PC-9 (cell line): Measurements from ENCODE around the gene RIMS3. TPM values are rescaled to one million over a fixed set of nuclear protein-coding genes. Genes with fewer than 3 reads are reported as not detected.

Experiments
- BruUV-seq: library from RNA; stranded (reverse); fragments of 400-500 nt; replicated peaks from 2 replicates; lab custom pipeline; 2021; lab: Mats Ljungman, UMichigan
- CTCF ChIA-PET: fragments of 300-600 bp; sonication (Branson Sonifier 250); formaldehyde crosslinking; loops from one replicate; lab custom pipeline; 2022; ENCODE audit warnings: antibody characterized with exemption; lab: Charles Lee
- POLR2A ChIA-PET: fragments of 300-600 bp; sonication (Branson Sonifier 250); formaldehyde crosslinking; loops from one replicate; lab custom pipeline; 2022; ENCODE audit warnings: antibody characterized with exemption; ENCODE audit not compliant: unreplicated experiment; lab: Charles Lee
- DNase-seq, 2 experiments: peaks; one replicate each; pipeline versions ENCODE4 v3.0.0 to v3.0.0-alpha.2; 2015 to 2022; ENCODE audit warnings: mixed read lengths in 1 of 2
- H2AFZ ChIP-seq: fragments of 200-600 bp; sonication (generic); 2 replicates; pipeline ENCODE4 v1.8.1; 2017; ENCODE audit warnings: antibody characterized with exemption
- H3F3A ChIP-seq: fragments of 200-600 bp; sonication (generic); 2 replicates; pipeline ENCODE4 v1.8.1; 2017; ENCODE audit warnings: antibody characterized with exemption, mild to moderate bottlenecking, low read depth; ENCODE audit not compliant: insufficient read depth
- H3K27ac ChIP-seq: fragments of 200-600 bp; sonication (generic); 2 replicates; pipeline ENCODE4 v1.6.1; 2016; ENCODE audit warnings: mixed run types
- H3K27me3 ChIP-seq: fragments of 200-600 bp; sonication (generic); 2 replicates; pipeline ENCODE4 v1.6.1; 2016; ENCODE audit warnings: low read depth, mixed run types; ENCODE audit not compliant: insufficient read depth
- H3K36me3 ChIP-seq: fragments of 200-600 bp; sonication (generic); 2 replicates; pipeline ENCODE4 v1.6.1; 2016; ENCODE audit warnings: low read depth, mixed run types
- H3K4me1 ChIP-seq: fragments of 200-600 bp; sonication (generic); replicated peaks from 2 replicates; pipeline ENCODE4 v1.6.1; 2016; ENCODE audit warnings: mixed run types; ENCODE audit not compliant: insufficient read depth
- H3K4me2 ChIP-seq: fragments of 200-600 bp; sonication (generic); 2 replicates; pipeline ENCODE4 v1.6.1; 2017; ENCODE audit warnings: mixed run types
- H3K4me3 ChIP-seq: fragments of 200-600 bp; sonication (generic); 2 replicates; pipeline ENCODE4 v1.6.1; 2016; ENCODE audit warnings: mixed run types
- H3K79me2 ChIP-seq: fragments of 200-600 bp; sonication (generic); 2 replicates; pipeline ENCODE4 v1.6.1; 2017; ENCODE audit warnings: low read depth, mixed run types
- H3K9me2 ChIP-seq: fragments of 200-600 bp; sonication (generic); 2 replicates; pipeline ENCODE4 v1.8.1; 2017; ENCODE audit warnings: mild to moderate bottlenecking; ENCODE audit not compliant: insufficient read depth
- H3K9me3 ChIP-seq: fragments of 200-600 bp; sonication (generic); 2 replicates; pipeline ENCODE4 v1.8.1; 2016; ENCODE audit warnings: low read depth; ENCODE audit not compliant: insufficient read depth
- H4K20me1 ChIP-seq: fragments of 200-600 bp; sonication (generic); 2 replicates; pipeline ENCODE4 v1.8.1; 2017; ENCODE audit not compliant: insufficient read depth
- CTCF ChIP-seq: fragments of 200-600 bp; sonication (generic); conservative IDR thresholded peaks from 2 replicates; pipeline ENCODE4 v1.6.1; 2017; ENCODE audit warnings: mixed run types, antibody characterized with exemption, mild to moderate bottlenecking, moderate library complexity
- EZH2 ChIP-seq: fragments of 200-600 bp; sonication (generic); IDR thresholded peaks from 2 replicates; pipeline ENCODE4 v1.8.0; 2017; ENCODE audit warnings: antibody characterized with exemption, low read depth
- intact Hi-C: fragments of 100-400 bp; cut with micrococcal nuclease; formaldehyde crosslinking; loops from one replicate; pipeline ENCODE4 v1.10.0; 2022; ENCODE audit not compliant: unreplicated experiment
- total RNA-seq: library from RNA; stranded (reverse); gene quantifications from 2 replicates; pipeline ENCODE4 v1.2.3, GENCODE V29; 2021

RIMS3 gene
- total RNA-seq, 1 experiment from 2014 or later: 12.9 TPM

- H3K9me2 ChIP-seq: no peaks in the 10 kb centered on the region
- H3K27me3 ChIP-seq: no peaks in the 10 kb centered on the region
- no peak for TF ChIP-seq EZH2
- H3K9me3 ChIP-seq: no peaks in the 10 kb centered on the region
- BruUV-seq: TSS peak; percentile 23
- peaks cover 22% of the 10 kb centered on the region for H3K4me1 ChIP-seq
- peak overlapping the region; percentile 95 for H3K27ac ChIP-seq
- H3F3A ChIP-seq: peaks cover 6% of the 10 kb centered on the region; the same call in 1 of the 2 replicates
- peak overlapping the region; percentile 94 for H2AFZ ChIP-seq
- H3K36me3 ChIP-seq: 0 out of 2 replicates have a peak, but pooled peaks cover 7% of the 10 kb centered on the region
- peaks cover 82% of the 10 kb centered on the region for H3K79me2 ChIP-seq
- intact Hi-C loops: loop anchor here (1.0 kb wide), 1 partner anchor 19 kb away; no protein-coding TSS in a partner anchor
- H3K4me3 ChIP-seq: peak overlapping the region; percentile 74
- 0 out of 2 replicates have a peak, but pooled peaks cover 9% of the 10 kb centered on the region for H4K20me1 ChIP-seq
- ChIA-PET POLR2A (interaction anchor here (0.6 to 1.6 kb wide), 6 partner anchors 11 to 492 kb away, joined by 3 to 22 read pairs (median 5); no protein-coding TSS in a partner anchor), CTCF (no interaction called here)
- H3K4me2 ChIP-seq: peak overlapping the region; percentile 90
- DNase-seq: no peak
These were observed 27.0 kb upstream of the RIMS3 start for GRCh38 chr1:40692429-40692895.

DNA sequence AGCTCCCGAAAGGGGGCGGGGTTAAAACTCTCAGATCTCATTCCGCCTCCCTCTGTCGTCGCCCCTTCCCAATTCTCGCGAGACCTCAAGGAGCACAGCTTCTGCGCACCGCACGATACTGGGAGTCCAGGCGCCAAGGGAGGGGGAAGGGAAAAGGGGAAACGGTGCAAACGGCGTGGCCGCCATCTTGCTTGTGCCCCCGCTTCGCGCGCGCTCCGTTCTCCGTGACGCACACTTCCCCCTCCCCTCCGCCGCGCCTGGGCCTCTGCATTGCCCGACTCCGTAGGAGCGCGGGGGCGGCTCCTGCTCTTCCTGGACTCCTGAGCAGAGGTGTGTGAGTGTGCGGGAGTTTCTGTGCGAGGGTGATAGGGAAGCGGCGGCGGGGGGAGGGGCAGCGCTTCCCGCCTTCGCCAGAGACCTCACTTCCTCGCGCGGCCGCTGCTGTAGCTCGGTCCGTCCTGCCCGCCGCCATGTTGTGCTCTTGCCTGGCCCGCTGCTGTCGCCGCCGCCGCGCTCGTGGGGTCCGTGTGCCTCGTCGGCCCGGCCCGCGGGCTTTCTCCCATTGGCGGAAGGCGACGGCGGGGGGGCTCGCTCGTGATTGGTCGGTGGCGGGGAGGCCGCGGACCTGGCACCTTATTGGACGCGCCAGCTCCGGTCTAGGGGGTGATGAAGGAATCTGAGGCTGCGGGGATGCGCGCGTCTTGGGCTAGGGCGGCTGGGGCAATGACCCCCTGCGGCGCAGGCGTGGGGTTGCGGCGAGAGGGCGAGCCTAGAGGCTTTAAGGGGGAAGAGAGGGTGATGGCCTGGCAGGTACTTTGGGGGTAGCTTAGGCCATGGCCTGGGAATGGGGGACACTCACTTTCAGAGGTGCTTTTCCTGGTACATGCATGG, 26.3 kb upstream of the RIMS3 start, which contains the start of gene NFYC:
TSS of gene NFYC (plus strand) at position 167 of the 891 bp plus-strand sequence. CDS start 47,140 bp downstream, outside the sequence.
- H3K27me3 ChIP-seq: no peaks in the 10 kb centered on the region
- no peaks in the 10 kb centered on the region for H3K9me3 ChIP-seq
- 0 out of 2 replicates have a peak, but pooled peaks cover 7% of the 10 kb centered on the region for H3K36me3 ChIP-seq
- H4K20me1 ChIP-seq: 0 out of 2 replicates have a peak, but pooled peaks cover 3% of the 10 kb centered on the region
- H3K4me3 ChIP-seq: peak within 1 kb of the TSS; percentile 74
- POLR2A ChIA-PET: interaction anchor here (0.5 to 1.6 kb wide), 21 partner anchors 12 to 491 kb away, joined by 3 to 22 read pairs (median 4); no protein-coding TSS in a partner anchor
- peaks cover 76% of the 10 kb centered on the region for H3K79me2 ChIP-seq
- intact Hi-C loops: loop anchor here (1.0 kb wide), 1 partner anchor 20 kb away; no protein-coding TSS in a partner anchor
- H3K4me2 ChIP-seq: peak within 1 kb of the TSS; percentile 90
- H3K4me1 ChIP-seq: peaks cover 22% of the 10 kb centered on the region
- TF ChIP-seq CTCF: no peak
- no peak for TF ChIP-seq EZH2
- no peaks in the 10 kb centered on the region for H3K9me2 ChIP-seq
- H3F3A ChIP-seq: peaks cover 6% of the 10 kb centered on the region; the same call in 1 of the 2 replicates
- BruUV-seq: no TSS peak
- peak; percentile 96 to 98 for DNase-seq
- H2AFZ ChIP-seq: peak within 1 kb of the TSS; percentile 94
- H3K27ac ChIP-seq: peak within 1 kb of the TSS; percentile 95
- CTCF ChIA-PET: interaction anchor here (0.6 kb wide), 3 partner anchors 16 to 353 kb away, joined by 3 to 4 read pairs (median 4); no protein-coding TSS in a partner anchor

- Histone ChIP-seq H3K4me2 (peak overlapping the region; percentile 90), H2AFZ (peak overlapping the region; percentile 66; the same call in 1 of the 2 replicates), H4K20me1 (0 out of 2 replicates have a peak, but pooled peaks cover 3% of the 10 kb centered on the region), H3K27ac (peak overlapping the region; percentile 95), H3F3A (peaks cover 6% of the 10 kb centered on the region; the same call in 1 of the 2 replicates), H3K79me2 (peaks cover 67% of the 10 kb centered on the region), H3K36me3 (no peaks in the 10 kb centered on the region), H3K27me3 (no peaks in the 10 kb centered on the region), H3K4me1 (peaks cover 22% of the 10 kb centered on the region), H3K9me3 (no peaks in the 10 kb centered on the region), H3K9me2 (no peaks in the 10 kb centered on the region), H3K4me3 (peak overlapping the region; percentile 74)
- DNase-seq: no peak
- TF ChIP-seq CTCF: no peak
- TF ChIP-seq EZH2: no peak
- ChIA-PET CTCF (interaction anchor here (0.6 kb wide), 3 partner anchors 35 to 352 kb away, joined by 3 to 4 read pairs (median 4); no protein-coding TSS in a partner anchor), POLR2A (interaction anchor here (0.5 to 1.6 kb wide), 19 partner anchors 8 to 1031 kb away, joined by 3 to 22 read pairs (median 4); no protein-coding TSS in a partner anchor)
- intact Hi-C loops: no loop called here
- BruUV-seq: TSS peak; percentile 64
These were observed 25.5 kb upstream of the RIMS3 start for GRCh38 chr1:40690771-40691537.
